Amniotic epithelial cell (primary cell): Measurements from ENCODE around the gene IGSF9B.

Experiments used
- DNase-seq: peaks from one replicate; pipeline ENCODE4 v3.0.0-alpha.2; 2010; ENCODE audit warnings: low read depth

The IGSF9B gene

DNA sequence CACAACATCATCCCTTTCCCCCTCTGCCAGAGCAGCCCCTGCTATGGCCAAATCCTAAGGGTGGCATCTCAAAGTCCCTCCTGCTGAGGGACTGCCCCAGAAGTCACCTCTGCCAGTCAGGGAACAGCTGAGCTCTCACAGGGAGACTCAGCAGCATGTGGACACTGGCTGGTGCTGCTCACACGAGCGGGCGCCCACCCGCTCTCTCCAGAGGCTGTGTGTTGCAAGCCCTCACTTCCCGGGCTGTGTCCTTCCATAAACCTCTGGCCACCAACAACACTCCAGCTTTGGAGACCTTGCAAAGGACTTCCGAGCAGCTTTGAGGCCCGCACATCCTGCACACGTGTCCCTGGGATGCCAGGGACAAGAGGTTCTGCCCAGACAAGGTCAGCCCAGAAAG lies 2.8 kb downstream of the IGSF9B start:
- no peak for DNase-seq

DNA sequence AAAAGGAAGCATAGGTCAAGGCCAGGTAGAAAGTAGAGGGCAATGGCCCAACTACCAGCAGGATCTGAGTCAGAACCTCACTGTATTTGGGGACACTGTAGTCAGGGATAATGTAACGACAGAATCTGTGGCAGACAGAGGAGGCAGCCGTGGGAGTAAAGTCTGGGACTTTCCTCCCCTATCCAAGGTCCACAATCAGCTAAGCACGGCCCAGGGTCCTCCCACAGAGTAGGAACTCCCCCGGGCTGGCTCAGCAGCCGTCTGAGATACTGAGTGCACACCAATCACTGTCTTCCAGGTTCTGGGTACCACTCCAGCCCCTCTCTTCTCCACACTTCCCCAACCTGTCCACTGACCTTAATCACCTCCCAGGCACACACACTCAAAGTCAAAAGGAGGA lies 3.2 kb downstream of the IGSF9B start:
- no peak for DNase-seq

DNA sequence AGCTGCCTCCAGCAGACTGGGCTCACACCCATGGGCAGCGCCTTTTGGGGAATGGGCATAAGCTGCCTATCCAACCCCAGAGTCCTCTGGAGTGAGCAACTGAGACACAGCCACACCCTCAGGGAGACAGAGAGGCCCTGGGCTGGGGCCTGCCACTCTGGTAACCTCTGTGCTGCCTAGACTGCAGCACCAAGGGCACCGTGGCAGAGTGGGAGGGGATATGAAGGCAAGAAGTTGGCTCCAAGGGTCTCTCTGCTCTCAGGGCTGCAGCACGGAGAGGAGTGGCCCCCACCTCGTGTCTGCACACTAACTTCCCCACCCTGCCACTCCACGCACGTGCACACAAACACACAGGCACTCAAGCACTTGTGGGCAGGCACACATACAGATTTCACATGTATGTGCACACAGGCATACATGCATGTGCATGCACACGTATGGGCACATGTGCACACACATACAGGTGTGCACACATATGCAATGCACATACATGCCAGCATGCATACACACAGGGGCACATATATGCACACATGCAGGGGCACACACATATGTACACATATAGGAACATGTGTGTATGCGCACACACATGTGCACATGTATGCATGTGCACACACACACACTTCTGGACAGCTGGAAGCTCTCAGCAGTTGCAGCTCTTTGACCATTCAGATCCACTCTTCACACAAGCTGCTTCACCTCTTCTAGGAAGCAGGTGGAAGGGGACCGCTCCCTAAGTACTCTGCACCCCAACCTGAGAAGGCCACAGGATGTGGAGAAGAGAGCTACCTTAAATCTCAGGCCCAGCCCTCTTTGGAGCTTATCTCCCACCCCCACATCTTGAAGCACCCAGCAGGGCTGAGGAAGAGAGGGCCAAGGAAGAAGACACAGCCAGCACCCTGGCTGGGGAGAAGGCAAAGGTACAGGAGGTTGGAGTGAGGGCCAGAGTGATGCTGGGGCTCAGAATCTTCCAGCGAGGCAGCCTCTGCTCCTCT lies 4.3 kb downstream of the IGSF9B start:
- no peak for DNase-seq

DNA sequence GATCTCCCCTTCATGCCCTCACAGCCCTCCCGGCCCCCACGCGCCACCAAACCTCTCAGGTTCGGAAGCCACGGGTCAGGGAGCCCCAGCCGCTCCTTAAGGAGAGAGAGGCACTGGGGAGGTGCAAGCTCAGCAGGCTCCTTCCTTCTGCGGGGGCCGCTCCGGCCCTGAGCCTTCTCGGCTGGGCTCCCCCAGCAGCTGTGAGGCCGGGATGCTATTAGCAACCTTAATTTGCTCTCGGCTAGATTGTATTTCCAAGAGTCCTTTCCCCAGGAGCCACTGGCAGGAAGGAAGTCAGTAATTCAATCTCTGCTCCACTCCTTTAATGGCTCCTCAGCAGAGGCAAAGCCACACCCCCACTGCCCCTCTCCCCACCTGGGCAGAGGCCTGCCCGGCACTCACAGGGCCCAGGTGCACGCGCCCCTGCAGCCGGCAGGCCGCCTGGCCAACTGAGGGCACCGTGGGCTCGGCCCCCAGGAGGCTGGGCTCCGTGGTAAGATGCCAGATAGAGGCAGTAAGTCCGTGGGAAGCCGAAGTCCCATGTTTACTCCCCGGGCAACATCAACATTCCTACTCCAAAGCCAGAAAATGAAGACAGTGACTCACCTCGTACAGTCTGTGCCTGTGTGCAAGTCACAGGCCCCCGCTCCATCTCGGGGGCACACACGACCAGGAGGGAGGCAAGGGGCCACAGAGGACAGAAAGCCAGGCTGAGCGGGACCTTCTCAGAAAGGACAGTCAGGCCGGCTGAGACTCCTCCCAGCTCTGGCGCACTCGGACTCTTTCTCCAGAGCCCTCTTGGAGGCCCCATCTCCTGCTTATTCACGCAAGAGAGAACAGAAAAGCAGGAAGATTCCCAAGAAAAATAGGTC lies 5.2 kb downstream of the IGSF9B start:
- DNase-seq: peak; percentile 21

DNA sequence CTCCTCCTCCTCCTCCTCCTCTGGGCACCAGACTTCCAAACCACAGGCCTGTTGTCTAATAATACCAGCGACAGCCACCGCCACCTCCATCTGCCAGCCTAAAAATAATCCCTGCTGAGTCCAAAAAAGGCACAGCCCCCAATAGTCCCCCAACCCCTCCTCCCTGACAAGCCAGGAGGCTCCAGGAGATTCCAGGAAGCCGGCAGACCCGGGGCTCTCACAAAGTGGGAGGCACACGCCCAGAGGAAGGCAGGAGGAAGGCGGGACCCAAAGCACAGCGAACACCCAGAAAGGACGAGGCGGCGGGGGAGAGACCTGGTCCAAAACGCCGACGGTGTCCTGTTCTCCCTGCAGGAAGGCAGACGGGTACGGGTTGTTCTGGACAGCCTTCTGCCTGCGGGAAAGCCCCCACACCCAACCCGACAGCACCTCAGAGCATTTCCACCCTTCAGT lies 5.9 kb downstream of the IGSF9B start:
- no peak for DNase-seq

DNA sequence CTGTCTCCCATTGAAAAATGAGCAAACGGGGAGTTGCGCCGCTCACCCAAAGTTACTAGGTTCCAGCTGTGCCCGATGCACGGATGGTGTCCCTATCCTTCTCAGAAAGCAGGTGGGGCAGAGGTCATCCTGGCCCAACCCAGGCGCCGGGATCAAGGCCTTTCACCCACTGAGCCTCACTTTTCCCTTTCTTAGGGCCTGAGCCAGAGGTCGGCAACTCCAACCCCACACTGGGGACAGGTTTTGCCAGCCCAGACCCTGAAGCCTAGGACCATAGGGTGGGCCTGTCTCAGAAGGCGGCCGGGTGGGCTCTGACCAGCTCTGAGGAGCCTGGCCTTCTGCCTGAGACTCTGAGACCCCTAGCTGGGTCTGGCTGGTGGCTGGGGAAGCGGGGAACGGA lies 6.3 kb downstream of the IGSF9B start:
- no peak for DNase-seq

DNA sequence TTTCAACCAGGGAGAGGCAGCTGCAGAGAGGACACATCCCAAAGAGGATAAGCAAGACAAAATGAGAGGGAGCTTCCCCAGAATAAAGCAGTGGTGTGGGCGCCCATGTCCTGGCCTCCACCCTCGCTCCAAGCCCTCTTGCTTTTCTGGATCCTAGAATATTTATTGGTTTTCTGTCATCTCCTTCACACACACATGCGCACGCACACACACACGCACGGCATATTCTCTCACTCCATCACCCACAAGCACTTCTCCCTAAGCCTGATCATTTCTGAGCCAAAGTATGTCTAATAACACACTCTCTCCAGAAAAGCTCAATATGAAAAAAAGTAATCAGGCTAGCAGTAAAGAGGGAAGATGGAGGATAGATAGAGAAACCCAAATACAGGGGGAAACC lies 7.6 kb downstream of the IGSF9B start:
- no peak for DNase-seq

DNA sequence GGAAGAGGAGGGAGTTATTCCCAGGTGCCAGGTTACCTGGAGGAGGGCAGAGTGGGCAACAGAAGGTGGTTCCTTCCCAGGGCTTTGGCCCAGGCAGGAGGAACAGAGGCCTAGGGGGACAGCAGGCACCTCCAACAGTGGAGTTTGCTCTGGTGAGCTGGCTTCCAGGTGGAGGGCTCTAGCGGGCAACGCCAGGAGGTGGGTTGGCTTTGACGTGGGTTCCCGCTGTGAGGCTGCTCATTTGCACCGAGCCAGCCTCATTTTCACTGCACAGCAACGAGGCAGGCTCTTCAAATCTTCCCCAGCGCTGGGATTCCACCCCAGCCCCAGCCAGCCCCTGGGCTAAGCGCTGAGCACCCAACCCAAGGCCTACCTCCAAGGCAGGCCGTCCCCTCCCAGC lies 8.1 kb downstream of the IGSF9B start:
- DNase-seq: no peak

DNA sequence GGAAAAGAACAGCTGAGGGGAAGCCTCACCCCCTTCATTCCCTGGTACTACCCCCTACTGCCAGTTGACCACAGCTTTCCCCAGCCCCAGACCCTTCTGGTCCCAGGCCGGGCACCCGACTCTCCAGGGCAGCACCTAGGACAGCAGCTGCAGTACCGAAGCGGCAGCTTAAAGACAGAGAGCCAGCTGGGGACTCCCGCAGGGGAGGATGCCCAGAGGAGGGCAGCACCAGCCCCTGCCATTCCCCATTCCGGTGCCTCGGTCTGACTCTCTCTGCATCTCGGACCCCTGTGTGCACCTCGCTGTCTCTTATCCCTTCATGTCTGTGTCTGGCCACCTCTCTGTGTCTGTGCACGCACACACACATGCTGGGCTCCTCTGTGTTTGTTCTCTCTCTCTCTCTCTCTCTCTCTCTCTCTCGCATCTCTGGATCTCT lies 9.4 kb downstream of the IGSF9B start:
- DNase-seq: peak; percentile 7

DNA sequence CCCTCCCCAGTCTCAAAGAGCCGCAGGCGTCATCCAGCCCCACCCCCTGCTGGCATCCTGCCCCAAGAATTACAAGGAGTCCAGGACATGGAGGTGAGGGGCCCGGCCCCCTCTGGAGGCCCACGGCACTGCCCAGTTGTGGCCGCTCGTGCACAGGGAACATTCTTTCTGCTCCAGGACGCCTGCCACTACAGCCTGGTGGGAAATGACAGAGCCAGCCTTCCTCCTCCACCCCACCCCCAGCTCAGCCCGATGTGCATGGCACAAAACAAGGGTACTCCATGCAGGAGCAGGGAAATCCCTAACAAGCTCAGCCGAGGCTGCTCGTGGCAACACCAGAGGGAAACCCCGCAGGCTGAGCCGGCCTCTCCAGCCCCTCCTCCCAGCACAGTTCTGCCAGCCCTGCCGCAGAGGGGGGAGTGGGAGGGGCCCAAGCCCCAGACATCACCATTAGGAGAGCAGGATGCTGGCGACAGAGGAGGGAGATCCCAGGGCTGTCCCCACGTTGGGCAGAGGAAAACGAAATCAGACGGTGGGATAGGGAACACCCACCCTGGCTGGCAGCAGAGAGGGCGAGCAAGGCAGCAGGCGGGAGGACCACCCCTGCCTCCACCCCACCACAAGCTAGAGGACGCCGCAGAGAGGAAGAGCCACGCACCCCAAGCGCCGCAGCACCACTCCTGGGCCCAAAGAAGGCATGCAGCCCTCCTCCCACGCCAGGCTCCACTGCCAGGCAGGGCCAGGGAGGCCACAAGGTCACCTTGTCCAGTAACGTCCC lies 10.0 kb downstream of the IGSF9B start:
- no peak for DNase-seq

DNA sequence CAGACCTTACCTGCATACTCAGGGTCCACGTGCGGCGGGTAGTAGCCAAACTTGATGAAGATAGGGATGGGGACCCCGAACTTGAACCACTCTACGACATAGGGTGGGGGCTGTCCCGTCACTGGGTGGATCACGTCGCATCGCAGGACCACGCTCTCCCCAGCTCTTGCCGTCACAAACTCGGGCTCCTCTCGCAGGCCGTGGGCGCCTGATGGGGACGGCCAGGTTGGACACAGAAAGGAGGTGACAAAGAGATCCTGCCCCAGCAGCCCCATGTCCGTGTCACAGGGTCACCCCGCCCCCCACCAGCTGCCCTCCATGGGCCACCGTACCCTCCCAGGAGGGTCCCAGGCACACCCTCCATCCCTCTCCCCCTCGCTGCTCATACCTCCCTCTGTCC lies 10.7 kb downstream of the IGSF9B start:
- DNase-seq: no peak

DNA sequence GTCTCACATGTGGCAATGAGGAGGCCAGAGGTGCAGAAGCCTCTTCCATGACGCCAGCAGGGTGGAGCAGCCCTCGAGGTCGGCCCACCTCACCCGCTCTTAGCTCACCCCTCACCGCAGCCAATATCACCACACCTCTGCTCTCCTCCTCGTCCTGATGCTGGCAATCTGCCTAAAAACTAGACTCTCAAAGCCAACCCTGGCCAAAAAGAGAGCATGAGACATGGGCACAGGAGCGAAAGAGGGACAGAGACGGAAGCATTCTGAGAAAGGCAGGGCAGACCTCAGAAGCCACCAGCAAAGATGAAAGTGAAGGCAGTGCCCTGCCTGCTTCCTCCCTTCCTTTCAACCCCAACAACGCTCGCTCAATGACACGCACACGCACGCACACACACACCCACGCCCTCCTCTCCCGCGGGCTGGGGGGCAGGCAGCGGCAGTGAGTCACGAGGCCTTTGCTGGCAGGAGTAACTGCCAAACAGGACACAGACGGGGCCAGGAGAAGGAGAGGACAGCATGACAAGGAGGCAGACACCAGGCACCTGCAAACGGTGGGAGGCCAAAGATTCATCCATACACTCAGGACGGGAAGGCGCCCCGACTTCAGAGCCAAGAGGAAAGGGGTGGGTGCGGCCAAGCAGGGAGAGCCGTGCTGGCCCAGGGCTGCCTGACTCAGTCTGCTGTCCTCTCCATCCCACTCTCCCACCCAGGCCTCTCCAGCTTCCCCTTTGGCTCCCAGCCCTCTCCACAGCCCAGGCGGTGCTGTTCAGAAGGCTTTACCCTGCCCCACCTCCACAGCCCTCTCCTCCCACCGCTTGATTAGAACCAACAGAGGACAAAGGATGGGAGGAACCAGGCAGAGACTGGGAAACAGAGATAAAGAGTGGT lies 11.4 kb downstream of the IGSF9B start:
- DNase-seq: no peak

DNA sequence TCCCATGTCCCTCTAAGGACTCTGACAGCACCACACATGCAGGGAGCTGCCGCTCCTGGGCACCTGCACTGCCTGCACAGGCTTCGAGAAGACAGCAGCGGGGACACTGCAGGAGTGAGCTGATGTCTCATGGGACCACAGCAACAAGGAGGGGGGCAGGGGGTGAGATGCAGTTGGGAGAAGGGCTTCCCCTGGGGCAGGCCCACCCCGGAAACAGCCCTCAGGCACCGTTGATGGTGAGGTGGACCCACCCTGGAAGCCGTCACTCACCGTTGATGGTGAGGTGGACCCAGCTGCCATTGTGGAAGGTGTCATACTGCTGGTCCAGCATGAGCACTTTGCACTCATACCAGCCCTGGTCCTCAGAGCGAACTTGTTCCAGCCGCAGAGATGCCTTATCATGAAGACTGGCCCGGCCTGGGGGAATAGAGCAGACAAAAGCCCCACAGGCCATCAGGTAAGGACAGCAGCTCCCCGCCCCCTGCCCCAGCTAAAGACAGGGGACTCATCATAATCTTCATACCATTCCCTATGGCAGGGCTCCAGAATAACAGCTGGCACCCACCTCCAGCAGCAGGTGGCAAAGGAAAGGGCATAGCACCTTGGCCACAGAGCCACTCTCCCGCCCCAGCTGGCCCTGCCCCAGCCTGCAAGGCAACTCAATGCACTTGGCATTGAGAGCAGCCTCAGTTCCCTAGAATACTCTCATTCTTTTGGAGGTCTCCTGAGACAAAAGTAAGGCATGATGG lies 12.6 kb downstream of the IGSF9B start:
- no peak for DNase-seq

DNA sequence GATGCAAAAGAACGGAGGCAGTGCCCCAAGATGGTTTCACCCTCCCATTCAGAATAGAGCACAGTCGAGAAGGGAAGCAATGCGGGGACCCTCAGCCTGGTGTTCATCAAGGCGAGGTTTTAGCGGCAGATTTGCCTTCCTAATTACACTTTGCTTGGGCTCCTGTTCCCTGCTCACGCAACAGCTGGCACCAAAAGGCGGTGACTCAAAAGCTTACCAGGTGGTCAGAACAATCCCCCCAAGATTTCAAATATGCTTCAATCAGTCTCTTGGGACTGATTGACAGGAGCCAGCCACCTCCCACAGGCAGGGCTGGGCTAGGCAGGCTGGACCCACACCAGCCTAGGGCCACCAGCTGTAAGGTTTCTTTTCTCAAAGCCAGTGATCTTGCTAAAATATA lies 14.2 kb downstream of the IGSF9B start:
- no peak for DNase-seq

DNA sequence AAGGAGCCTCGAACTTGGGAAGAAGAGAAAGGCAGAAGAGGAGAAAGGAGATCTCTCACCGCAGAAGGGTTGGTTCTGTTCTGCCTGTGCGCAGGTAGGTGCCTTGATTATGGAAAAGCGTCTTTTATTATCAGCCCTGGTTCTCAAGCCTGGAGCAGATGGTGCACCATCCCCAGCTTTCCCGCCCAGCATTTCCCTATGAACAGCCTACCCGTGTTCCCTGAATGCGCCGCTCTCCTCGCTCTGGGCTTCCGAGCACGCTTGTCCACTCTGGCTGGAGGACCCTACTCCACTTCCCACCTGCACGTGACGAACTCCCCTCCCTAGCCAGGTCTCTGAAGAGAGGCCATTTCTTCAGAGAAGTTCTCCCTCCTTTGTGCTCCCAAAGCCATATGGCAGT lies 15.2 kb downstream of the IGSF9B start:
- DNase-seq: no peak

DNA sequence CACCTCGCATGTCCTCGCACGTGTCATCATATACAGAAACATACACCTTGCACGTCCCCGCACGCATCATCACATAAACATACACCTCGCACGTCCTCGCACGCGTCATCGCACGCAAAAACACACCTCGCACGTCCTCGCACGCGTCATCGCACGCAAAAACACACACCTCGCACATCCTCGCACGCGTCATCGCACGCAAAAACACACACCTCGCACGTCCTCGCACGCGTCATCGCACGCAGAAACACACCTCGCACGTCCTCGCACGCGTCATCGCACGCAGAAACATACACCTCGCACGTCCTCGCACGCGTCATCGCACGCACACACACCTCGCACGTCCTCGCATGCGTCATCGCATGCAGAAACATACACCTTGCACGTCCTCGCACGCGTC lies 16.7 kb downstream of the IGSF9B start:
- no peak for DNase-seq

DNA sequence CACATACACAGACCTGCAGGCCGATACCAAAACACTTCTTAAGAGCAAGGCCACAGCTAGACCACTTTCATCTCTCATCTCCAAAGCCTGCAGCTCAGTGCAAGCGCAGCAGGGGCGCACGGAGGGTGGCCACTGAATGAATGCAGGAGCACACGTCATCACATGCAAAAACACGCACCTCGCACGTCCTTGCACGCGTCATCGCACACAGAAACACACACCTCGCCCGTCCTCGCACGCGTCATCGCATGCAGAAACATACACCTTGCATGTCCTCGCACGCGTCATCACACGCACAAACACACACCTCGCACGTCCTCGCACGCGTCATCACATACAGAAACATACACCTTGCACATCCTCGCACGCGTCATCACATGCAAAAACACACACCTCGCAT lies 17.2 kb downstream of the IGSF9B start:
- DNase-seq: no peak

DNA sequence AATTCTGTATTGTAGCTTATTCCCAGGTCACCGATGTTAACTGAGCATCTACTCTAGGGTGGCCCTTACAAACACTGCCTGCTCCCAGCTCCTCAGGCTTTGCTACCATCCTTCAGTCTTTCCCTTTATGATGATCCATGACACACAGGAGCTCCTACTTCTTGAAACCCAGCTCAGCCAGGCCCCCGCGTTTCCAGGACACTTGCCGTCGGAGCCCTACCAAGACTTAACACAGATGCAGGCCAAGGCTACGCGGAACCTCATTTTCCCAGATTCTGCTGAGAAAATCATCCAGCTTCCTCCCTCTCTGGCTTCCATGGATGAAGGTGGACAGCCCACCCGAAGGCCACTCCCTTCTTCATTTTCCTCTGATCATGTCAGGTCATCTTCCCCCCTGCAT lies 18.6 kb downstream of the IGSF9B start:
- no peak for DNase-seq

DNA sequence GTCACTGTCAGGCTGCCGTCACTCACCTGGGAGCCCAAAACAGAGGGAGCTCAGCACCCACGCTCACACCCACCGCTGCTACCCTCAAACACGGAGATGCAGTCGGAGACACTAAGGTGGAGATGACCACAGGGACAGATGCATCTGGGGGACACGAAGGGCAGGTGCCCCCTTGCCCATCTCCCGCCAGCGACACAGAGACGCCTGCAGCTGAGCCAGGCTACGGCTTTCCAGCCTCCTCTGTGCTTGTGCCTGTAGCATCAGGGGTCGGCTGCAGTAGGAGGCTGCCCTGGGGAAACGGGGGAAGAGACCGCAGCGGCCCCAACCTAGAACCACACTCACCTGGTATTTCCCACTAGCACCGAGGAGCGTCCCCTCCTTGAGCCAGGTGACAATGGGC lies 19.3 kb downstream of the IGSF9B start:
- no peak for DNase-seq

DNA sequence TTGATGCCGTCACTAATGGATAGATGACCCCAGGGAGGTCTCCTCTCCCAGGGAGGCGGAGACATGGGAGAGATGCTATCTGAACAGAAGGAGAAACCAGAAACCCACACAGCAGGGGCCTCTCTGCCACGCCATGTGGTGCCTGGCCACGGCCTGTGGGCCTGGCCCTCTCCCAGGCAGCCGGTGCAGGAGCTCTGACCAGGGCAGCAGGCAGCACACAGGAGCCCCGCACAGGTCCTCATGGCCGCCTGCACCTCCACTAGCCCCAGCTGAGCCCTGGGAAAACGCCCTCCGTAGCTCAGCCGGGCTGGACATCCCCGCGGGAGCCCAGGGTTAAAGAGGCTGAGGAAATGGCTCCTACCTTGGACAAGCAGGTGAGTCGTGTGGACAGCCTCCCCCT lies 19.8 kb downstream of the IGSF9B start:
- no peak for DNase-seq
